ENCODE results near the gene NUP42. TPM values are rescaled to one million over a fixed set of nuclear protein-coding genes. Genes with fewer than 3 reads are reported as not detected.

Gene NUP42
- total RNA-seq, 1 donor from 2014 or later, result 29.5 TPM

GRCh38 chr7:23158546-23158945 lies 23.3 kb upstream of the NUP42 start:
- intact Hi-C loops (cut with DNase I), result no loop called here
- Histone ChIP-seq H3K27me3 (no peaks in the 10 kb centered on the region), H3K4me1 (no peaks in the 10 kb centered on the region), H3K36me3 (peaks cover 11% of the 10 kb centered on the region), H3K9me3 (no peaks in the 10 kb centered on the region), H3K4me3 (no peak overlapping the region), H3K27ac (no peak overlapping the region)
- TF ChIP-seq CTCF (IDR thresholded peaks at IDR 0.05), result no peak
- no peak for DNase-seq
- ATAC-seq, result no peak

GRCh38 chr7:23161482-23161881 lies 20.4 kb upstream of the NUP42 start:
- Histone ChIP-seq H3K9me3 (no peaks in the 10 kb centered on the region), H3K4me1 (no peaks in the 10 kb centered on the region), H3K27me3 (no peaks in the 10 kb centered on the region), H3K36me3 (peaks cover 13% of the 10 kb centered on the region), H3K4me3 (no peak overlapping the region), H3K27ac (no peak overlapping the region)
- intact Hi-C loops (cut with DNase I), result no loop called here
- ATAC-seq, result no peak
- TF ChIP-seq CTCF (IDR thresholded peaks at IDR 0.05), result no peak
- no peak for DNase-seq

GRCh38 chr7:23164846-23165245 lies 17.0 kb upstream of the NUP42 start:
- Histone ChIP-seq H3K4me1 (no peaks in the 10 kb centered on the region), H3K36me3 (peaks cover 23% of the 10 kb centered on the region), H3K4me3 (no peak overlapping the region), H3K27ac (no peak overlapping the region), H3K9me3 (no peaks in the 10 kb centered on the region), H3K27me3 (no peaks in the 10 kb centered on the region)
- intact Hi-C loops (cut with DNase I), result no loop called here
- no peak for DNase-seq
- no peak for ATAC-seq
- TF ChIP-seq CTCF (IDR thresholded peaks at IDR 0.05), result no peak

GRCh38 chr7:23165316-23165715 lies 16.5 kb upstream of the NUP42 start:
- intact Hi-C loops (cut with DNase I), result no loop called here
- no peak overlapping the region for H3K27ac ChIP-seq
- no peak overlapping the region for H3K4me3 ChIP-seq
- no peaks in the 10 kb centered on the region for H3K4me1 ChIP-seq
- H3K36me3 ChIP-seq, result peaks cover 23% of the 10 kb centered on the region
- ATAC-seq (no peak), DNase-seq (no peak)
- H3K27me3 ChIP-seq, result no peaks in the 10 kb centered on the region
- H3K9me3 ChIP-seq, result no peaks in the 10 kb centered on the region
- no peak for TF ChIP-seq CTCF (IDR thresholded peaks at IDR 0.05)

GRCh38 chr7:23167691-23168090 lies 14.2 kb upstream of the NUP42 start:
- H3K4me3 ChIP-seq, result no peak overlapping the region
- no peak for DNase-seq
- no peak overlapping the region for H3K27ac ChIP-seq
- intact Hi-C loops (cut with DNase I), result no loop called here
- no peaks in the 10 kb centered on the region for H3K9me3 ChIP-seq
- no peak for TF ChIP-seq CTCF (IDR thresholded peaks at IDR 0.05)
- H3K4me1 ChIP-seq, result no peaks in the 10 kb centered on the region
- no peak for ATAC-seq
- H3K27me3 ChIP-seq, result no peaks in the 10 kb centered on the region
- H3K36me3 ChIP-seq, result peaks cover 23% of the 10 kb centered on the region
